DND-41 (cell line): Measurements from ENCODE around the gene TXLNB.

Source experiments
- ATAC-seq: fragments of 200-7000 bp; cut with Tn5 transposase; 3 replicates; pipeline ENCODE4 v1.9.1; 2021; ENCODE audit warnings: low read depth; ENCODE audit not compliant: insufficient read depth
- DNase-seq: peaks from one replicate; pipeline ENCODE4 v3.0.0-alpha.2; 2020
- H2AFZ ChIP-seq: 2 replicates; pipeline ENCODE4 v1.6.0; 2012; ENCODE audit warnings: low read depth, low read length
- H3K27ac ChIP-seq: 2 replicates; pipeline ENCODE4 v1.5.1; 2012; ENCODE audit warnings: low read length, inconsistent platforms
- H3K27me3 ChIP-seq: fragments of 200-600 bp; sonication (generic); 2 replicates; pipeline ENCODE4 v1.6.0; 2012; ENCODE audit warnings: low read length, mild to moderate bottlenecking, inconsistent platforms; ENCODE audit not compliant: insufficient read depth, poor library complexity
- H3K36me3 ChIP-seq: 2 replicates; pipeline ENCODE4 v1.5.1; 2012; ENCODE audit warnings: low read length, inconsistent platforms; ENCODE audit not compliant: insufficient read depth
- H3K4me1 ChIP-seq: 2 replicates; pipeline ENCODE4 v1.5.1; 2012; ENCODE audit warnings: mild to moderate bottlenecking, low read length; ENCODE audit not compliant: insufficient read depth
- H3K4me2 ChIP-seq: 2 replicates; pipeline ENCODE4 v1.6.0; 2012; ENCODE audit warnings: mild to moderate bottlenecking, moderate library complexity, low read length, inconsistent platforms; ENCODE audit not compliant: insufficient read depth
- H3K4me3 ChIP-seq, 2 experiments: fragments of 200-600 bp in 1 of 2; shearing (Covaris generic) in 1 of 2; 2 replicates each; pipeline ENCODE4 v1.5.1; 2012 to 2016; ENCODE audit warnings: inconsistent platforms in 2 of 2, low read length in 2 of 2, mild to moderate bottlenecking in 2 of 2, low read depth in 1 of 2, moderate library complexity in 1 of 2
- H3K79me2 ChIP-seq: 2 replicates; pipeline ENCODE4 v1.6.0; 2012; ENCODE audit warnings: low read length, inconsistent platforms; ENCODE audit not compliant: insufficient read depth
- H3K9ac ChIP-seq: 2 replicates; pipeline ENCODE4 v1.6.0; 2012; ENCODE audit warnings: low read depth, mild to moderate bottlenecking, inconsistent platforms, low read length, moderate library complexity
- H3K9me3 ChIP-seq: 2 replicates; pipeline ENCODE4 v1.5.1; 2012; ENCODE audit warnings: low read length, moderate library complexity, mild to moderate bottlenecking, inconsistent platforms; ENCODE audit not compliant: insufficient read depth, severe bottlenecking
- H4K20me1 ChIP-seq: 2 replicates; pipeline ENCODE4 v1.6.0; 2012; ENCODE audit warnings: low read length; ENCODE audit not compliant: insufficient read depth
- CTCF ChIP-seq: IDR thresholded peaks from 2 replicates; pipeline ENCODE4 v1.5.1; 2012; ENCODE audit warnings: borderline replicate concordance, low read length, moderate library complexity, mild to moderate bottlenecking; ENCODE audit not compliant: poor library complexity, severe bottlenecking; ENCODE audit errors: extremely low read depth
- EZH2 ChIP-seq: IDR thresholded peaks from 3 replicates; pipeline ENCODE4 v1.6.1; 2012; ENCODE audit warnings: borderline replicate concordance, low read depth, mild to moderate bottlenecking, moderate library complexity, low read length, inconsistent platforms; ENCODE audit not compliant: severe bottlenecking

The TXLNB gene

GRCh38 chr6:139329224-139329623 lies 37.4 kb upstream of the TXLNB start:
- Histone ChIP-seq H3K4me2 (no peak overlapping the region), H3K27me3 (no peaks in the 10 kb centered on the region), H3K79me2 (no peaks in the 10 kb centered on the region), H3K9me3 (no peaks in the 10 kb centered on the region), H3K4me1 (peaks cover 24% of the 10 kb centered on the region), H2AFZ (no peak overlapping the region), H4K20me1 (no peaks in the 10 kb centered on the region), H3K9ac (no peak overlapping the region), H3K36me3 (no peaks in the 10 kb centered on the region), H3K27ac (no peak overlapping the region), H3K4me3 (no peak overlapping the region)
- ATAC-seq (no peak), DNase-seq (no peak)
- no peak for TF ChIP-seq CTCF

- peaks cover 41% of the 10 kb centered on the region for H3K4me1 ChIP-seq
- H3K27ac ChIP-seq = no peak overlapping the region
- H2AFZ ChIP-seq = no peak overlapping the region
- no peaks in the 10 kb centered on the region for H3K27me3 ChIP-seq
- TF ChIP-seq CTCF (no peak), EZH2 (no peak)
- no peak overlapping the region for H3K9ac ChIP-seq
- no peaks in the 10 kb centered on the region for H3K79me2 ChIP-seq
- no peak for DNase-seq
- H3K36me3 ChIP-seq = no peaks in the 10 kb centered on the region
- H3K9me3 ChIP-seq = no peaks in the 10 kb centered on the region
- no peak overlapping the region for H3K4me3 ChIP-seq
- H3K4me2 ChIP-seq = no peak overlapping the region
- ATAC-seq = no peak
- no peaks in the 10 kb centered on the region for H4K20me1 ChIP-seq
Observed at GRCh38 chr6:139327038-139327437, 35.2 kb upstream of the TXLNB start.

DNA sequence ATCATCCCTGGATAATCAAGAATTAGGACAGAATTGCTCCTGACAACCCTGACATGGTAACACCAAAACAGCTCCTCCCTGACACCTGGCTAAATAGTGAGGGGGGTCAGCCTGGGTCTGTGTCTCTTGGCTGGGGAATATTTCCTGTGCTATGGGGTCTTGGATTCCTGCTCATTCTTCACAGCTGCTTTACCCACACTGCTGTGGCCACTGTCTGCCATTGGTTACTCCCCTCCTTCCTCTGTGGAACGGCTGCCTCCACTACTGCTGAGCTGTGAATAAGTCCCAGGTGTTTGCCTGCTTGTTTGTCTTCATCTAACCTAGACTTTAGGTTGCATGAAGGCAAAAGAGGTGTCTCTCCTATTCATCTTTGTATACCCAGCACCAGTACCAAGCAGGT lies 33.9 kb upstream of the TXLNB start:
- Histone ChIP-seq H3K36me3 (no peaks in the 10 kb centered on the region), H3K27ac (peak overlapping the region; percentile 68), H2AFZ (peak overlapping the region; percentile 19; the same call in 1 of the 2 replicates), H3K4me1 (peaks cover 41% of the 10 kb centered on the region), H3K9ac (no peak overlapping the region), H3K4me3 (no peak overlapping the region), H3K79me2 (no peaks in the 10 kb centered on the region), H3K4me2 (peak overlapping the region; percentile 45), H4K20me1 (no peaks in the 10 kb centered on the region), H3K9me3 (no peaks in the 10 kb centered on the region), H3K27me3 (no peaks in the 10 kb centered on the region)
- ATAC-seq (peak; percentile 65), DNase-seq (peak; percentile 56)
- no peak for TF ChIP-seq CTCF
- TF ChIP-seq EZH2 = no peak

GRCh38 chr6:139325125-139325524 lies 33.3 kb upstream of the TXLNB start:
- H3K4me1 ChIP-seq = peaks cover 41% of the 10 kb centered on the region
- H2AFZ ChIP-seq = no peak overlapping the region
- DNase-seq (no peak), ATAC-seq (no peak)
- no peak overlapping the region for H3K4me3 ChIP-seq
- peak overlapping the region; percentile 45; the same call in 1 of the 2 replicates for H3K4me2 ChIP-seq
- no peak overlapping the region for H3K9ac ChIP-seq
- no peaks in the 10 kb centered on the region for H3K27me3 ChIP-seq
- H3K27ac ChIP-seq = peak overlapping the region; percentile 68
- H4K20me1 ChIP-seq = no peaks in the 10 kb centered on the region
- TF ChIP-seq CTCF (no peak), EZH2 (no peak)
- no peaks in the 10 kb centered on the region for H3K9me3 ChIP-seq
- H3K36me3 ChIP-seq = no peaks in the 10 kb centered on the region
- H3K79me2 ChIP-seq = no peaks in the 10 kb centered on the region
